ENCODE data around the gene LTB.
"Not testable (repeated sequence)": the region's sequence is repeated elsewhere in the genome, so short reads cannot be mapped to it uniquely, and the experiment has no call there.

LTB gene

DNA sequence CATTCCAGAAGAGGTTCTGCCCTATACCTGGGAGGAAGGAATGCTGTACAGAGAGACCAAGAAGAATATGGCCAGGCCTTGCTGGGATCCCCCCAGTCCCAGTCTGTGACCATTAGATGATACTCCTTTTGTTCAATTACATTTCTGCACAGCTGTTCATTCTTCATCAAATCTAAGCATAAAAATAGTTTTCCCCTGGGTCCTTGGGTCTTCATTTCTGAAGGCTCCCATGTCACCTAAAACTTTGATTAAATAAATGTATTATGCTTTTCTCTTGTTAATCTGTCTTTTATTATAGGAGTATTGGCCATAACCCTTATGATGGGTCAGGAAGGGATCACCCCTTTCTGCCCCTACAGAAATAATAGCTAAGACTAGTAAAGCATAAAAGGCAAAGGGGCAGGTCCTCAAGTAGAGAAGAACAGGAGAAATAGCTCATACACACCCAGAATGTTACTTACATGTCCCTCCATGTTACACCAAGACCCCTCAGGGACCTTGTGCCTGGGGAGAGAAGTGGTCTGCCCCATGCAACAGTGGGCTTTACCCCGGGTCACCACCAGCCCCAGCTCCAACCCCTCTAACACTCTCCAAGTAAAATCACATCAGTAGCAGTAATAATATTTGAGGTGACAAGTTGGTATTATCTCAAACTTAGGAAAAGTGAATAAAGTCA lies 12.2 kb downstream of the LTB start:
- no peak overlapping the region for H3K4me3 ChIP-seq (ENCODE audit: low read length)
- no peaks in the 10 kb centered on the region for H3K36me3 ChIP-seq (ENCODE audit: control insufficient read depth, insufficient read depth, low read length)
- peaks cover 5% of the 10 kb centered on the region for H3K27me3 ChIP-seq (ENCODE audit: control insufficient read depth, insufficient read depth, low read length)
- H3K9me3 ChIP-seq (ENCODE audit: control insufficient read depth, low read length): no peaks in the 10 kb centered on the region
- H3K4me1 ChIP-seq (ENCODE audit: control insufficient read depth, insufficient read depth, low read length): no peaks in the 10 kb centered on the region
- no peak overlapping the region for H3K9ac ChIP-seq (ENCODE audit: low read length)

DNA sequence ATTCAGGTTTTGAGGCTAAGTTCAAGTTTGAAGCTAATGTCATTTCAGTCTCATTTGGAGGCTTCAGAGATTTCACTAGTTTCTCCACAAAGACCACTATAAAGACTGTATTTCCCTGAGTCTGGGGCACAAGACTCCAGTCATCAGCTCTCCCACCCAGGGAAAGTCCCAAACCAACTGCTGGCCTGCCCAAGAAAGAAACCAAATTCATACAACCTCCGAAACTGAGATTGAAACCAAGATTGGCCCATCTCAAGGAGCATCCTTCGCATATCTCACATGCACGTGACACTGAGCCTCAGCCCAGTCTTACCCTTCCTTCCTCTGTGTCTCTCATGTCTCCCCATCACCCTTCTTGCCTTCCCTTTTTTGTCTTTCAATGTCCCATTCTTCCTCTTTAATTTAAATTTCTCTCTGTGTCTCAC lies 13.7 kb downstream of the LTB start:
- Histone ChIP-seq H3K4me1 (ENCODE audit: control insufficient read depth, insufficient read depth, low read length) (no peaks in the 10 kb centered on the region), H3K27me3 (ENCODE audit: control insufficient read depth, insufficient read depth, low read length) (peaks cover 3% of the 10 kb centered on the region), H3K36me3 (ENCODE audit: control insufficient read depth, insufficient read depth, low read length) (no peaks in the 10 kb centered on the region), H3K9ac (ENCODE audit: low read length) (no peak overlapping the region), H3K9me3 (ENCODE audit: control insufficient read depth, low read length) (no peaks in the 10 kb centered on the region), H3K4me3 (ENCODE audit: low read length) (no peak overlapping the region)

DNA sequence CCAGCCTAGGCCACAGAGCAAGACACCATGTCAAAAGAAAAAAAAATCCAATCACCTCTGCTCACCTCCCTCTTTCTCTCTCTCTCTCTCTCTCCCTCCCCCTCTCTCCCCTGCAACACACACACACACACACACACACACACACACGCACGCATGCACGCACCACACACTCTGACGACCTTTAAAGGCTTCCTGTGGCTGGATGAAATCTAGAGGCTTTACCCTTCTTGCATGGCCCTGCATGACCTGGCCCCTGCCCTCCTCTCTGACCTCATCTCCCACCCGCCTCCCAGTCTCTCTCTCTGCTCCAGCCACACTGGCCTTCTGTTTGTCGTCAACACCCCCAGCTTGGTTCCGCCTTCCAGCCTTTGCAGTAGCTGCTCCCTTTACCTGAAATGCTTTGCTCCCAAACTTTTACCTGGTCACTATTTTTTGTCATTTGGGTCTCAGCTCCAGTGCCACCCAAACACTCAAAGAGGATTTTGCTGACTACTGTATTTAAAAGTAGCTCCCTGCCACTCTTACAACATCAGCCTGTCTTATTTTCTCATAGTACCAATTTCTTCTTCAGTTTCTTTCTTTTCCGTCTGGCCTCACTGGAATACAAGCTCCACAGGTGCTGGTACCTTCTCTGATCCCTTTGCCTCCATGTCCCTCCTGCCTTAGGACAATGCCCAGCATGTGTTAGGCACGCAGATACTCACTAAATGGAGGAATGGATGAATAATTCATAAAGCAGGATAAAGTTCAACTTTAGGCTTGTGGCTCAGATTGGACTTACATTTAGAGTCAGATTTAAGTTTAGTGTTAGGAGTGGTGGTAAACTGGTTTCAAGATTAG lies 14.5 kb downstream of the LTB start:
- Histone ChIP-seq H3K4me1 (ENCODE audit: control insufficient read depth, insufficient read depth, low read length) (no peaks in the 10 kb centered on the region), H3K36me3 (ENCODE audit: control insufficient read depth, insufficient read depth, low read length) (no peaks in the 10 kb centered on the region), H3K4me3 (ENCODE audit: low read length) (no peak overlapping the region), H3K9me3 (ENCODE audit: control insufficient read depth, low read length) (no peaks in the 10 kb centered on the region), H3K27me3 (ENCODE audit: control insufficient read depth, insufficient read depth, low read length) (peaks cover 3% of the 10 kb centered on the region), H3K9ac (ENCODE audit: low read length) (no peak overlapping the region)

DNA sequence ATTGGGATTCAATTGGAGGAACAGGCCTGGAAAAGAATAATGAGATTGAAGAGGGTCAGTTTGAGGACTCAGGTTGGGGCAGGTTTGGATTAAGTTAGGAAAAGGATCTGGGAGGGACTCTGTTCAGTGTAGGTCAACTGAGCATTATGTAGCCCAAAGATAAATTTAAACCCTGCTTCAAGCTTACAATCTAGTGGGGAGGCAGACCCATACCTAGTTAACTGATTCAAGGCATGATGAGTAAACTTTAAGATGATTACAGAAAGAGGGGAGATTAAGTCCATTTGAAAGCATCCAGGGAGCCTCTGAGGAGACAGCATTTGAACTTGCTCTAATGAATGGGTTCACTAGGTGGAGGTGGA lies 21.5 kb downstream of the LTB start:
- Histone ChIP-seq H3K4me1 (ENCODE audit: control insufficient read depth, insufficient read depth, low read length) (no peaks in the 10 kb centered on the region), H3K4me3 (ENCODE audit: low read length) (no peak overlapping the region), H3K36me3 (ENCODE audit: control insufficient read depth, insufficient read depth, low read length) (no peaks in the 10 kb centered on the region), H3K9me3 (ENCODE audit: control insufficient read depth, low read length) (no peaks in the 10 kb centered on the region), H3K9ac (ENCODE audit: low read length) (no peak overlapping the region), H3K27me3 (ENCODE audit: control insufficient read depth, insufficient read depth, low read length) (no peaks in the 10 kb centered on the region)

DNA sequence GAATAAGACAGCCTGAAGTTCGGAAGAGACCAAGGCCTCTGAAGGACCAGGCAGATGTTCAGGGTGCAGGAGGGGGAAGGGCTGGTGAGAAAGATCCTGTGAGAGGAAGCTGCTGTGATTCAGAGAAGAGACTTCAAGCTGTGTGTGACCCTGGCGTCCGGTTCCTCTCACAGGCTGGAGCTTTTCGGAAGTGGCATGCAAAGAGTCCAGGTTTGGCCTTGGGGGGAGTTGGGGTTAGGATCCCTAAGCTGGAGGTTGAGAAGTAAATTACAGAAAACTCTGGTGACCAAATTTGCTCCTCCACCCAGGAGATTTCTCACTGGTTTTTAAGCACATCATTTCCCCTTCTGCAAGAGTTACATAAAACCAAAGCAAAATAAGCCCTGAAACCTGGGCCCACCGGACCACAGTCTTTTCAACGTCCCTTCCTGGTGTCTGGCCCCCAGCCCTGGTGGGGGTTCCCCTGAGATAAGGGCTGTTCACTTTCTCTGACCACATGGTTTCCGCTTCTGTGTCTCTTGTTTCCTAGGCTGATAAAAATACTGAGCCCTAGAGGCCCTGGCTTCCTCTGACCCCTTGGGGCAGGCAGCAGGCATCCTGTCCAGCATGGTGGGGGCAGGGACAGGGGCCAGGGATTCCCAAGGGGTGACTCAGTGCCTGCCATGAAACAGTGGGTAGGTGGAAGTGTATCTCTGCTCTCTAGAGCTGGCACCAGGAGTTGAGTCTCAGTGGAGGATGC lies 22.1 kb downstream of the LTB start:
- Histone ChIP-seq H3K9ac (ENCODE audit: low read length) (no peak overlapping the region), H3K9me3 (ENCODE audit: control insufficient read depth, low read length) (no peaks in the 10 kb centered on the region), H3K4me3 (ENCODE audit: low read length) (no peak overlapping the region), H3K4me1 (ENCODE audit: control insufficient read depth, insufficient read depth, low read length) (no peaks in the 10 kb centered on the region), H3K27me3 (ENCODE audit: control insufficient read depth, insufficient read depth, low read length) (no peaks in the 10 kb centered on the region), H3K36me3 (ENCODE audit: control insufficient read depth, insufficient read depth, low read length) (no peaks in the 10 kb centered on the region)

GRCh38 chr6:31559606-31559957 lies 22.6 kb downstream of the LTB start:
- Histone ChIP-seq H3K4me3 (ENCODE audit: low read length) (no peak overlapping the region), H3K9ac (ENCODE audit: low read length) (no peak overlapping the region), H3K9me3 (ENCODE audit: control insufficient read depth, low read length) (no peaks in the 10 kb centered on the region), H3K27me3 (ENCODE audit: control insufficient read depth, insufficient read depth, low read length) (no peaks in the 10 kb centered on the region), H3K36me3 (ENCODE audit: control insufficient read depth, insufficient read depth, low read length) (no peaks in the 10 kb centered on the region), H3K4me1 (ENCODE audit: control insufficient read depth, insufficient read depth, low read length) (no peaks in the 10 kb centered on the region)

DNA sequence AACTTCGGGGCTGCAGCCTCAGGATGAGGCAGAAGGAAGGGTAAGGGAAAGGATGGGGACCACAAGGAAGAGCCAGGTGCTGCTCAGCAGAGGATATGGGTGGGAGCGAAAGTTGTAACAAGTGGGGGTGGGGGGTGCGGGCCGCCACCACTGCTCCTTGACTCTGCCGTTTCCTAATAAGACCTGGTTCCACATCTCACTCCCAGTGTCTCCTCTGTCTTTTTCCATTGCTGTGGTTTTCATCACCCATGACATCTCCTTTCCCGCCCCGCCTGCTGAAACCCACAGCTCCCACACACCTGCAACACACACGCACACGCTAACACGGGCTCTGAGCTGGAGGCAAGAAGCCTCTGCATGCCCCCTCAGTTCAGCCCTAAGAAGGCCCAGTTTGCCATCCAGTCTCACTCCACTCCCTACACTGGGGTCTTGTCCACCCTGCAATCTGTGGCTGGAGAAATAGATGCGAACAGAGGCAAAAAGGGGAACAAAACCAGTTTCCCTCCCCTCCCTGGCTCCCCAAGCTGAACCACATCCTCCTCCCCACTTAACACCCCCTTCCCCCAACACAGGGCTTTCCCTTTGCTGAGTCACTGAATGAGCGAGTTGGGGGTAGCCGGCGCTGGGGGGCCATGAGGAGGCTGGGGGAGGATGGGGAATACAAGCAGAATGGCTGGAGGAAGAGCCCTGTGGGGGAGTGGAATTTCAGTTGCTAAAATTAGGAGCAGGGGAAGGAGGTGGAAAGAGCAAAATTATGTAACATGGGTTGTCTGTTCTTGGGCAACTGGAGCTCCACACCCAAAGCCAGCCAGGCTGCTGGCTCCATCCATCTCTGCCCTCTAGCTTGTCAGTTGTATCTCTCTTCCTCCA lies 23.4 kb downstream of the LTB start:
- Histone ChIP-seq H3K9ac (ENCODE audit: low read length) (no peak overlapping the region), H3K36me3 (ENCODE audit: control insufficient read depth, insufficient read depth, low read length) (no peaks in the 10 kb centered on the region), H3K4me3 (ENCODE audit: low read length) (no peak overlapping the region), H3K27me3 (ENCODE audit: control insufficient read depth, insufficient read depth, low read length) (no peaks in the 10 kb centered on the region), H3K9me3 (ENCODE audit: control insufficient read depth, low read length) (no peaks in the 10 kb centered on the region), H3K4me1 (ENCODE audit: control insufficient read depth, insufficient read depth, low read length) (no peaks in the 10 kb centered on the region)

DNA sequence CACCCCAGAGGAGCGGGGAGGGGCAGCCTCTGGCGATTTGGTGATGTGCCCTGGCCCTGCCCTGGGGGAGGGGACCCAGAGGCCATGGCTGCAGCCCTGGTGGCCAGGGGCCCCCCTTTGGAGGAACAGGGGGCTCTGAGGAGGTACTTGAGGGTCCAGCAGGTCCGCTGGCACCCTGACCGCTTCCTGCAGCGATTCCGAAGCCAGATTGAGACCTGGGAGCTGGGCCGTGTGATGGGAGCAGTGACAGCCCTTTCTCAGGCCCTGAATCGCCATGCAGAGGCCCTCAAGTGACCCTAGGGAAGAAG lies 24.0 kb downstream of the LTB start:
- H3K4me3 ChIP-seq (ENCODE audit: low read length): no peak overlapping the region

GRCh38 chr6:31557443-31558317 lies 24.5 kb downstream of the LTB start:
- no peaks in the 10 kb centered on the region for H3K36me3 ChIP-seq (ENCODE audit: control insufficient read depth, insufficient read depth, low read length)
- no peaks in the 10 kb centered on the region for H3K4me1 ChIP-seq (ENCODE audit: control insufficient read depth, insufficient read depth, low read length)

More for the DNA sequence above, 24.0 kb downstream of the LTB start:
- no peaks in the 10 kb centered on the region for H3K4me1 ChIP-seq (ENCODE audit: control insufficient read depth, insufficient read depth, low read length)
- no peak overlapping the region for H3K9ac ChIP-seq (ENCODE audit: low read length)
- no peaks in the 10 kb centered on the region for H3K27me3 ChIP-seq (ENCODE audit: control insufficient read depth, insufficient read depth, low read length)
- H3K36me3 ChIP-seq (ENCODE audit: control insufficient read depth, insufficient read depth, low read length): no peaks in the 10 kb centered on the region
- no peaks in the 10 kb centered on the region for H3K9me3 ChIP-seq (ENCODE audit: control insufficient read depth, low read length)

DNA sequence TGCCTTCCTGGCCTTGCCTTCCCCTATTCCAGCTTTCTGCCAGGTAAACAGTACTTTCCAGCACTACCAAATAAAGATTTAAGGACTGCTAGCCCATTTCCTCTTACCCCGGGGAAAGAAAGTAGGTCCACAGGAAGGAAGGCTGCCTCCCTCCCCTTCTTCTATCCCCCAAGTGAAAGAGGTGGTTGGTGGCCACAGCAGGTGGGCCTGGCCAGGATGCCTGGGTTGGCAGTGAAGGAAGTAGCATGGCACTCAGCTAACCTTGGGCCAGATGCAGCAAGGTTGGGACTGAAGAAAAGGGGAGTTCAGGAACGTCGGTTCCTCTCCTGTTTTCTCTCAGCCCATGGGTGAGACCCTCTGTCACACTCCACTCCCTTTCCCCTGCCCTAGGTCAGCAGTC lies 25.9 kb downstream of the LTB start:
- no peaks in the 10 kb centered on the region for H3K36me3 ChIP-seq (ENCODE audit: control insufficient read depth, insufficient read depth, low read length)
- H3K4me1 ChIP-seq (ENCODE audit: control insufficient read depth, insufficient read depth, low read length): no peaks in the 10 kb centered on the region
- no peak overlapping the region for H3K9ac ChIP-seq (ENCODE audit: low read length)
- no peaks in the 10 kb centered on the region for H3K9me3 ChIP-seq (ENCODE audit: control insufficient read depth, low read length)
- no peaks in the 10 kb centered on the region for H3K27me3 ChIP-seq (ENCODE audit: control insufficient read depth, insufficient read depth, low read length)
- H3K4me3 ChIP-seq (ENCODE audit: low read length): no peak overlapping the region

More at GRCh38 chr6:31557443-31558317, 24.5 kb downstream of the LTB start:
- Histone ChIP-seq H3K9ac (ENCODE audit: low read length) (peak overlapping the region; percentile 15), H3K27me3 (ENCODE audit: control insufficient read depth, insufficient read depth, low read length) (no peaks in the 10 kb centered on the region), H3K9me3 (ENCODE audit: control insufficient read depth, low read length) (no peaks in the 10 kb centered on the region), H3K4me3 (ENCODE audit: low read length) (no peak overlapping the region)

DNA sequence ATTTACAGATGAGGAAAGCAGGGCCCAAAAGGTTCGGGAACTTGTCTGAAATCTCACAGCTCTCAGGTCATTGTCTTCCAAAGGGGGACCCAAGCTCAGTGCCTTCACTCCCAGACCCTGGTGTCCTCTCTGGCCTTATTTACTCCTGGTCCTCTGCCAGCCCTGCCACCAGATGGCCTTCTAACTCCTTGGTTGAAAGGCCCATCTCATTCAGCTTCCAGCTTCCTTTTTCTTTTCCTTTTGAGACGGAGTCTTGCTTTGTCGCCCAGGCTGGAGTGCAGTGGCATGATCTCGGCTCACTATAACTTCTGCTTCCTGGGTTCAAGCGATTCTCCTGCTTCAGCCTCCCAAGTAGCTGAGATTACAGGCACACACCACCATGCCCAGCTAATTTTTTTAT lies 30.9 kb downstream of the LTB start:
- not testable (repeated sequence) for H3K9me3 ChIP-seq (ENCODE audit: control insufficient read depth, low read length); H3K9ac ChIP-seq (ENCODE audit: low read length); H3K36me3 ChIP-seq (ENCODE audit: control insufficient read depth, insufficient read depth, low read length); H3K4me3 ChIP-seq (ENCODE audit: low read length); H3K27me3 ChIP-seq (ENCODE audit: control insufficient read depth, insufficient read depth, low read length)
- peaks cover 13% of the 10 kb centered on the region for H3K4me1 ChIP-seq (ENCODE audit: control insufficient read depth, insufficient read depth, low read length)
